IPS DF 6.9 (cell line): Measurements from ENCODE around the gene HERC2.

Experiments
- DNase-seq: peaks from one replicate; pipeline ENCODE4 v3.0.0-alpha.2; 2013; ENCODE audit warnings: low read depth, low spot score
- H3K27ac ChIP-seq: one replicate; pipeline ENCODE4 v1.5.1; 2013; ENCODE audit warnings: low read length, control low read depth
- H3K27me3 ChIP-seq: 2 replicates; pipeline ENCODE4 v1.6.1; 2013; ENCODE audit warnings: mild to moderate bottlenecking, low read length; ENCODE audit not compliant: control insufficient read depth, insufficient read depth
- H3K36me3 ChIP-seq: 2 replicates; pipeline ENCODE4 v1.6.1; 2013; ENCODE audit warnings: low read length; ENCODE audit not compliant: control insufficient read depth, insufficient read depth
- H3K4me1 ChIP-seq: 2 replicates; pipeline ENCODE4 v1.6.1; 2013; ENCODE audit warnings: low read length; ENCODE audit not compliant: control insufficient read depth, insufficient read depth
- H3K4me3 ChIP-seq: 2 replicates; pipeline ENCODE4 v1.5.1; 2013; ENCODE audit warnings: mild to moderate bottlenecking, low read length
- H3K9me3 ChIP-seq: 2 replicates; pipeline ENCODE4 v1.6.1; 2013; ENCODE audit warnings: low read length, inconsistent platforms; ENCODE audit not compliant: control insufficient read depth, insufficient read depth
- WGBS: extraction: QIAGEN DNeasy Blood & Tissue Kit; methylation state at CpG from one replicate; pipeline ENCODE4 v1.1.7; 2013; ENCODE audit warnings: mixed read lengths, missing lambda C conversion rate; ENCODE audit not compliant: insufficient read length, insufficient coverage; 5-methylcytosine and 5-hydroxymethylcytosine counted together

The HERC2 gene

GRCh38 chr15:28101201-28101600, 220.8 kb downstream of the HERC2 start:
- no CpG with 5 or more reads among the region's 8 CpGs for WGBS
- Histone ChIP-seq H3K4me3 (no peak overlapping the region), H3K9me3 (no peaks in the 10 kb centered on the region), H3K4me1 (peaks cover 2% of the 10 kb centered on the region; the same call in 1 of the 2 replicates), H3K27ac (no peak overlapping the region), H3K27me3 (peaks cover 42% of the 10 kb centered on the region), H3K36me3 (no peaks in the 10 kb centered on the region)
- no peak for DNase-seq

- WGBS: no CpG with 5 or more reads among the region's 20 CpGs
- no peak overlapping the region for H3K4me3 ChIP-seq
- H3K27ac ChIP-seq: no peak overlapping the region
- H3K27me3 ChIP-seq: peaks cover 41% of the 10 kb centered on the region
- H3K36me3 ChIP-seq: no peaks in the 10 kb centered on the region
- no peak for DNase-seq
- H3K4me1 ChIP-seq: peaks cover 4% of the 10 kb centered on the region; the same call in 1 of the 2 replicates
- no peaks in the 10 kb centered on the region for H3K9me3 ChIP-seq
Measured at GRCh38 chr15:28100516-28101195, 221.3 kb downstream of the HERC2 start.

- no peak overlapping the region for H3K27ac ChIP-seq
- WGBS: no CpG with 5 or more reads among the region's 16 CpGs
- H3K4me1 ChIP-seq: peaks cover 6% of the 10 kb centered on the region
- no peak for DNase-seq
- no peak overlapping the region; the same call in 1 of the 2 replicates for H3K4me3 ChIP-seq
- H3K9me3 ChIP-seq: no peaks in the 10 kb centered on the region
- no peaks in the 10 kb centered on the region for H3K36me3 ChIP-seq
- peaks cover 50% of the 10 kb centered on the region for H3K27me3 ChIP-seq
Measured at GRCh38 chr15:28099555-28100140, 222.3 kb downstream of the HERC2 start.

GRCh38 chr15:28098766-28099554, 223.0 kb downstream of the HERC2 start, which contains the start of gene OCA2:
Gene OCA2, minus strand, starts transcription at chr15:28099315. Its CDS starts 17,441 bp downstream, at chr15:28081874.
- Histone ChIP-seq H3K4me1 (peaks cover 8% of the 10 kb centered on the region), H3K27ac (no peak within 1 kb of the TSS), H3K9me3 (no peaks in the 10 kb centered on the region), H3K4me3 (peak within 1 kb of the TSS; percentile 25; the same call in 1 of the 2 replicates), H3K27me3 (peaks cover 53% of the 10 kb centered on the region), H3K36me3 (no peaks in the 10 kb centered on the region)
- WGBS: no CpG with 5 or more reads among the region's 52 CpGs
- no peak for DNase-seq

GRCh38 chr15:28098360-28098765, 223.6 kb downstream of the HERC2 start:
- no peak for DNase-seq
- H3K27ac ChIP-seq: no peak overlapping the region
- no peak overlapping the region for H3K4me3 ChIP-seq
- H3K27me3 ChIP-seq: peaks cover 57% of the 10 kb centered on the region
- H3K36me3 ChIP-seq: no peaks in the 10 kb centered on the region
- WGBS: no CpG with 5 or more reads among the region's 11 CpGs
- H3K4me1 ChIP-seq: peaks cover 10% of the 10 kb centered on the region
- no peaks in the 10 kb centered on the region for H3K9me3 ChIP-seq

GRCh38 chr15:28097656-28098359, 224.2 kb downstream of the HERC2 start:
- DNase-seq: no peak
- H3K4me3 ChIP-seq: no peak overlapping the region
- H3K36me3 ChIP-seq: no peaks in the 10 kb centered on the region
- H3K27ac ChIP-seq: no peak overlapping the region
- no CpG with 5 or more reads among the region's 5 CpGs for WGBS
- peaks cover 10% of the 10 kb centered on the region for H3K4me1 ChIP-seq
- H3K9me3 ChIP-seq: no peaks in the 10 kb centered on the region
- peaks cover 57% of the 10 kb centered on the region for H3K27me3 ChIP-seq

GRCh38 chr15:28096670-28097431, 225.1 kb downstream of the HERC2 start:
- DNase-seq: no peak
- H3K9me3 ChIP-seq: no peaks in the 10 kb centered on the region
- H3K36me3 ChIP-seq: no peaks in the 10 kb centered on the region
- no CpG with 5 or more reads among the region's 72 CpGs for WGBS
- H3K27me3 ChIP-seq: peaks cover 57% of the 10 kb centered on the region
- peaks cover 10% of the 10 kb centered on the region for H3K4me1 ChIP-seq
- H3K27ac ChIP-seq: no peak overlapping the region
- peak overlapping the region; percentile 16; the same call in 1 of the 2 replicates for H3K4me3 ChIP-seq

- H3K4me3 ChIP-seq: peak overlapping the region; percentile 16; the same call in 1 of the 2 replicates
- WGBS: no CpG with 5 or more reads among the region's 13 CpGs
- peaks cover 10% of the 10 kb centered on the region for H3K4me1 ChIP-seq
- H3K27ac ChIP-seq: no peak overlapping the region
- peaks cover 57% of the 10 kb centered on the region for H3K27me3 ChIP-seq
- no peaks in the 10 kb centered on the region for H3K9me3 ChIP-seq
- no peak for DNase-seq
- H3K36me3 ChIP-seq: no peaks in the 10 kb centered on the region
Measured at GRCh38 chr15:28096411-28096669, 225.6 kb downstream of the HERC2 start.

- Histone ChIP-seq H3K4me1 (peaks cover 10% of the 10 kb centered on the region), H3K27me3 (peaks cover 50% of the 10 kb centered on the region)
- no CpG with 5 or more reads among the region's 76 CpGs for WGBS
Measured at GRCh38 chr15:28094732-28095521, 227.1 kb downstream of the HERC2 start.

More at GRCh38 chr15:28094732-28095521, 227.1 kb downstream of the HERC2 start:
- Histone ChIP-seq H3K27ac (no peak overlapping the region), H3K36me3 (no peaks in the 10 kb centered on the region), H3K4me3 (peak overlapping the region; percentile 30; the same call in 1 of the 2 replicates), H3K9me3 (no peaks in the 10 kb centered on the region)
- DNase-seq: no peak
